Midbrain (tissue), 1 donor: ENCODE data around the gene CYYR1.

Source experiments
- DNase-seq: peaks from one replicate; lab custom pipeline; 2025; lab: John Stamatoyannopoulos, UW

CYYR1 gene

GRCh38 chr21:26572702-26573381, at the start of gene CYYR1:
TSS of gene CYYR1 (minus strand) at chr21:26573286. CDS start at chr21:26572940, 346 bp downstream.
- no peak for DNase-seq

DNA sequence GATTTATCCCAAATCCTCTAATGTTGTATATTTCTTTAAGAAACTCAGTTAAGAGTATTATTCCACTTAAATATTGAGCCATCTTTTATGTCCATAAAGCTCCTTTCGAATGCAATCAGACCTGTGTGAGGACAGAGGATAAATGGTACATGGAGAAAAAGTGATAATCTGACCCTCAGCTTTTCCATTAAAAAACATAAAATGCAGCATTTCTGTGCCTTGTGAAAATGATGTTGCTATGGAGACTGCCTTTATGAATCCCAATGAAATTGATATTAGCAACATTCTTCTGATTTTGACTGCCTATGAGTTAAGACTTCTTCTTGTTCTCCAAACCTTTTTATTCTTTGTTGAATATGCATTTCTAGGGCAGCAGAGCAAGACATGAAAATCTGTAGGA, 44.1 kb upstream of the CYYR1 start:
- DNase-seq, result no peak

GRCh38 chr21:26614251-26614650, 41.2 kb upstream of the CYYR1 start:
- no peak for DNase-seq

DNA sequence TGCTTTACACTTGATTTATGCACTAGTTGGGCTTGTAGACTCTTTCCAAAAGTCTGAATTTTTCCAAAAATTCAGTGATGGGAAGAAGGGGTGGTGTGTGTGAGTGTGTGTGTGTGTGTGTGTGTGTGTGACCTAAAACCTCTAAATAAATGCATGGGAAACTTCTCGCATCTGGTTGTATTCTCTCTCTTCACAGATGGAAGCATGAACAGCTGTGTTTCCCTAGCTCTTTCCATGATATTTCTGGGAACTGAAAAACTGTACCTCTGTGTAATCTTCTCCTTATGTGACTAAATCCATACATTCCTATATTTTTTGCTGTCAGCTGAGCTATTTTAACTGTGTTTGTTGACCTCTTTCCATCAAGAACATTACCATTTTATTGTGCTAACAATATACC, 26.2 kb upstream of the CYYR1 start:
- no peak for DNase-seq

DNA sequence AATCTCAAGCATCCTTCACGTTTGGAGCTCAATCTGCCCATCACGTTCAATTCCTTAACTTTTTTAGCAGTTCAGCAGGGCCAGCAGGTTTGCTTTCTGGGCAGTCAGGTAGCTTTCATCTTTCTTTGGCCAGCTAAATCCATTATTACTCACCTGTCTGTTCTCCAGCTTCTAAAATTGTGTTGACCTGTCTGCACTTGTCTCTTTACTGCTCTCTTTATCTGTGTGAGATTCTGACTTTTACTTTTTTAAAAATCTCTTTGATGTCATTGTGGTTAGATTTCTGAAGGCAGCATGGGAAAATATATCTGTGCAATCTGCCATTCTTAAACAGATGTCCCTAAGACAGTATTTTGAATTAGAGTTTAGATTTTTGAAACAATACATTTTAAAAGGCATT, 24.9 kb upstream of the CYYR1 start:
- DNase-seq, result no peak

DNA sequence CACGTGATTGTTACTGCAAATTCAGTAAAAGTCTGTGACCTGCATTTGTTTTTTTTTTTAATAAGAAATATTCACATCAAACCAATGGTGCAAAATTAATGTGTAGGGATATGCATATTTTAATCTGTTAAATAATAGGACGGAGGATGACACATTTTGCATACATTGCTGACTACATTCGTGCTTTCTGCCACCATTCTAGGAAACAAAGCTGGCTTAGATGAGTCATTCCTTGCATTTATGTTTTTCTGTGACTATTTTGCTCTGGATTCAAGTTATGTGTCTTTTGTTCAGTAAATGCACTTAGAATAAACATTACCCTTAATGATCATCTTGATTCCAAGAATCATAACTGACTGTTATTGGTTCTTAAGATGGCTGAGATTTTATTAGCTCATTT, 23.9 kb upstream of the CYYR1 start:
- no peak for DNase-seq

DNA sequence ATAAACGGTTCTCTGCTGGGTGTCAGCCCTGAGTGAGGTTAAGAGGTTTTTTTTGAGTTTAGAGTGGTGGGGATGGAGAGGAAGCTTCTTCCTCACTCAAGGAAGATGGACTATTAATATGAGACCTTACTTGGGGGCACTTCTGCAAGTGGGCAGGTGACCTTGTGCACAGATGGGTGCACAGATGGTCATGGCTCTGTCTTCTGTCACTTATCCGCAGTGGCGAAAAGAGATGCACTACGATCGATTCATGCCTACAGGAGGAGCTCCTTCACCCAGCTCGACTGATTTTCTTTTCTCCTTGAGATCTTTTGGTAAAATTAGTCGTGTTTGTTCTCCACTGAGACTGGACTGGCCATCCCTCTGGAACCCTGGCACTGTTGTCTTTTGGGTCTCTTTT, 22.9 kb upstream of the CYYR1 start:
- no peak for DNase-seq

- DNase-seq, result no peak
Measured at GRCh38 chr21:26593800-26594199, 20.7 kb upstream of the CYYR1 start.

DNA sequence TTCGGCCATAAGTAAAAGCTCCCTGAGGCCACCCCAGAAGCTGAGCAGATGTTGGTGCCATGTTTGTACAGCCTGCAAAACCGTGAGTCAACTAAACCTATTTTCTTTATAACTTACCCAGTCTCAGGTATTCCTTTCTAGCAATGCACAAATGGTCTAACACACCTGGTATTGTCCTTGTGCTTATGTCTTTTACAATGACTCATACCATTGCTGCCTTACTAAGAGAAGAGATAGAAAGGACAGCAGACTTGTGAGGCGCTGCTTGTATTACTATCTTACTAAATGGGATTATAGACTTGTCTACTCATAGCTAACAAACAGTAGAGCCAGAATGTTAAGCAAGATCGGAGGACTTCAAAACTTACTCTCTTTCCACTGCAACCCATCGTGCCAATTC, 18.5 kb upstream of the CYYR1 start:
- no peak for DNase-seq

DNA sequence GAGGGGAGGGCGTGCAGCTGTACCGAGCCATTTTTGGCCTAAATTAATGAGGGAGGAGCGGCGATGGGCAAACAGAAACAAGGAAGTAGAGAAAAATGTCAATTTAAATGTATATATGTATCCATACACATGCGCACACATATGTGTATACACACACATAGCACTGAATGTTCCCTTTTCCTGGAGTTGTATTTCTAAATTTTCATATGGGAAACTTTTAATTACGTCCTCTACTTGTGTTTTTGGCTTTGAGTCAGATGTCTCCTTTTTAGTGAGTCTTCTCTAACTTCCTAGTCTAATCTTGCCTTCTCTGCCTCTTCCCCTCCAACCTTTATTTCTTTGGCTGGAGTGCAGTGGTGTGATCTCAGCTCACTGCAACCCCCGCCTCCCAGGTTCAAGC, 15.4 kb upstream of the CYYR1 start:
- DNase-seq, result no peak

DNA sequence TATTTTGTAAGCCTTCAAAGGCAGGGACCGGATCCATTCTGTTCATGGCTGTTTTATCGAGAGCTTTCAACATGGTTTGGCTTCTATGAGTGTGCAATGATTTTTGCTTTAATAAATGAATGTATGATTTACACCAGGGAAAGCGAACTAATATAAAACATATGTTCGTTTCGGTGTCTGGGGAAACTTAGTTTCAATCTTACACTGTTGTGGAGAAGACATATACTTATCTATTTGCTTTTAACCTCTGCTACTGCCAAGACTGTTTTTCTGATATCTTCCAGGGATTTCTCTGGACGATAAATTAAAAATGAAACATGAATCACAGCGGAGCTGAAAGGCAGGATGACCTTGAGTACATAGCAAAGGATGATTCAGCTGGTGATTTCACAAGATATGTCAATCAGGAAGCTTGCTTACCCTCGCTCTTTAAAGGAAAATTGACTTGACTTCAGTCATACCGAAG, 14.7 kb upstream of the CYYR1 start:
- DNase-seq, result no peak

GRCh38 chr21:26583769-26584168, 10.7 kb upstream of the CYYR1 start:
- DNase-seq, result no peak

DNA sequence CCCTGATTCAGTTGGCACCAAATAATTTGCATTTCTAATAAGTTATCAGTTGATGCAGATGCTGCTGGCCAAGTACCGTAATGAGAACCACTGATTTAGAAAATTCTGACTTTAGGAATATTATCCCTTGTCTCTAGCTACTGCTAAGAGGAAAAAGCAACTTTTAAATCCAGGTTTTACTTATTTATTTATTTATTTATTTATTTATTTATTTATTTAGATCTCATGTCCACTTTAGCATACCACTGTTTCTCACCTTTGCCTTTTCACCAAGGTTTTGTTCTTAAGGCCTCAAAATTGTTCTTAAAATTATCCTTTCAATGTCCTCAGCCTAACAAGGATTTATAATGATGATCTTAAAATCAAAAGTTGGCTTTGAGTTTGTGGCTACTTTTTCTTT, 8.7 kb upstream of the CYYR1 start:
- DNase-seq, result no peak

GRCh38 chr21:26572076-26572701, 897 bp downstream of the CYYR1 start:
- DNase-seq, result no peak

DNA sequence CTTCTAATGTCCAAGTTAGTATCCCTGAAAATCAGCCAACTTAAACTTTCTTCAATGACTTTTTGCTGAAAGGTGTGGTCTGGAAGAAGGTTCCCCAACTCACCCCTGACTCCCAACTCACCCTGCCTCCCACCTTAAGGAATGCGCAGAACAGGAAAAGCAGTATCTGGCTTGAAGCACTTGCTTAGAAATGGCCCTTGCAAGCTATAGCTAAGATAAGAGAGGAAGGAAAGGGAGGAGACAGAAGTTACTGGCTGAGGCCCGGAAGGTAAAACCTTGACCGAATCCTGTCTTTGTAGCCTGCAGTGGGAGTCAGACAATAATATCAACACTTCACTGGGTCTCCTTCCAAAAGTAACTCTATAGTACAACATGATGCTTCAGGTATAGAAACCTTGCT, 2.9 kb downstream of the CYYR1 start:
- DNase-seq, result no peak

DNA sequence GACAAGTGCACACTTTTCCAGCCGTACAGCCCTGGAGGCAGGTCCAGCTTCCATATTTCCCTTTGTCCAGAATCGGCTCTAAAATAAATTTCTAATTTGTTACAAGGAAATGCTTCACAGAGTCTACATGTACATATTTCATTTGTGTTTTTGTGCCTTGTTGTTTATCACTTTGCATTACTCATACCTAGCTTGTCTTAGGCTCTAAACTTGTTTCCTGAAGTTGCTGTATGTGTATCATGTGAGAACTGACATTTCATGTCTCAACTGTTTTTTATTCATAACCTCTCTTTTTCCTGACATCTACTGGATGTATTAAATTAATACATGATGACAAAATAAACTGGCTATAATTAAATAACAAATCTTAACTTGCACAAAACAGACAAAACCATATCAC, 7.5 kb downstream of the CYYR1 start:
- no peak for DNase-seq

DNA sequence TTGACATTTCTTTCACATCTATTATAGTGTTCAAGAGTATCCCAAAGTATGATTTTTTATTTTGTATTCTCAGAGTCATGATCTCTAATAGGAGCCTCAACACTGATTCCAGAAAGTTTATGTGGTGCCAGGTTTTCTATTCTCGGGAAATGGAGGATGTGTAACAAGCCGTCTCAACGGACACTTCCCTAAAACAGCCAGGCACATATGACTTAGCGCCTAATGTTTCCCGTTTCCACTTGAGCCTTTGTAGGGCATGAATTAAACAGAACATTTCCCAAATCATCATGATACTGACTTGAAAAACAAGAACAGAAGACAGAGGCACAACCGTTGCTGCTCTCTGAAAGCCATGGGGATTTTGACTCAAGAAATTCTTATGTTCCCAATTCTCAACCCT, 8.0 kb downstream of the CYYR1 start:
- DNase-seq, result no peak

DNA sequence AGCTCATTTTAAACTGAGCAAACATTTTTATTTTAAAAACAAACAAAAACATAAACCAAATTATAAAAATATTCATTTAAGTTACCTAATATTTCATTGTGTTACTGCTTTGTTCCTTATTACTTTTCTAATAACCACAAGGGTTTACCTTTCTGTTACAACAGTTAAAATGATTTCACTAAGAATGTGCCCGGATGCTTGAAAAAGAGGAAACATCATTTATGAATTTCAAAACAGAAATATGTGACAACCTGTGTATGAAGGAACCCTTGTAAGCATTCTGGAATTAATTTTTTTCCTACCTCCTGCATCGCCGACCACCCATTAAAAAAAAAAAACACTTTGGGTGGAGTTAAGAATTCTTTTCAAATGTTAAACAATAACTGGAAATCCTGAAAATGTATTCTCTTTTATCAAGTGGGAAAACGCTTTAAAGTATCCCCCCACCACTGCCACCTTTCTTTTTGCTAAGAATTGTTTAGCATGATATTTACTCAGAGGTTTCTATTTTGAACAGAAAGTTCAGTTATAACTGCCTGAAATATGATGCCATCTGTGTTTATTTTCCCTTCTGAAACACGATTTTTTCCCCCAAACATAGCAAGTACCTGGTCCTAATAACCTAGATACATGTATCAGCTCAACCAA, 9.1 kb downstream of the CYYR1 start:
- no peak for DNase-seq

DNA sequence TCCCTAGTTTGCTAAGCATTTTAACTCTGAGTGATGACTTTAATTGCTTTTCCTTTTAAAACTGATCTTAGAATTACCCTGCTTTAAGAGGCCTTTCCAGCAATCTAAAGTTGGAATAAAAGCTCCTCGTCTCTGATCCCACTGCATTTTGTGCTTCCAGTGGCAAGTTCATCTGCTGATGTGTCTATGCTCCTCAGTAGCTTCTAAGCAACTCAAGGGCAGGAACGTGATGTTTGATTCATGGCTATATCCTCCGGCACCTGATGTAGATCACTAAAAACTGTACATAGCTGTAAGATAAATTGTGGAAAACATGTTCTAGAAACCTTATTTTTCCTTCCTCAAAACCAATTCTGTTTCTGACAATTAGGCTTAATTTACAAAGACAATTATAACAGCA, 12.5 kb downstream of the CYYR1 start:
- DNase-seq, result no peak

DNA sequence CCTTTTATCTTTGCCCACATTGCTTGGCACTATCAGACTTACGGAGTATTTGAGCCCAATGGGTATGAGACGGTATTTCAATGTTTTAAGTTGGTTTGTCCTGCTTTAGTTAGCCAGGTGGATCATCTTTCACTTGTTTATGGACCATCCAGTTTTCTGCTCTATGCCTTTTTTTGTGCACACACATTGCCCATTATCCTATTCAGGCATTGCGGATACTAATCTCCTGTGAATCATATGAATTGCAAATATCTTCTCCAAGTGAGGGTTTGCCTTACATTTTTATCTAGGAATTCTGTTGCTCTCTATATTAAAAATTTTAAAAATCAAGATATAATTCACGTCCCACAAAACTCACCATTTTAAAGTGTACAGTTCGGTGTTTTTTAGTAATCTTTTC, 14.0 kb downstream of the CYYR1 start:
- DNase-seq, result no peak

DNA sequence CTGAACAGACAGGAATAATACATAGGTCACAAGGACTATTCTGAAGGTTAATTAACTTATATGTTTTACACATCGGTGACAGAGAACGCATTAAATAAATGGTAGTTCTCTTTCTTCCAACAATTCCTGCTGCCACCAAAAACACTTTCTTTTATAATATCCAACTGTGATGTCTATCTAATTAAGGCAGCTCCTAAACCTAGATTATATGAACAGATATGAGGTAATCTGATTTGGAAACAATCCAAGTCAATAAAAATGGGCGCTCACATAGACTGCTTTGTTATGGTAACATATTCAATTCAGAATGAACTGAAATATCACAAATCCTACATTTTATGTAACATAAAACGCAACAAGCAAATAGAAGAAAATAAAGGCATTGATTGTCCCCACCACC, 16.0 kb downstream of the CYYR1 start:
- DNase-seq, result no peak

- no peak for DNase-seq
Measured at GRCh38 chr21:26555540-26556146, 17.4 kb downstream of the CYYR1 start.

DNA sequence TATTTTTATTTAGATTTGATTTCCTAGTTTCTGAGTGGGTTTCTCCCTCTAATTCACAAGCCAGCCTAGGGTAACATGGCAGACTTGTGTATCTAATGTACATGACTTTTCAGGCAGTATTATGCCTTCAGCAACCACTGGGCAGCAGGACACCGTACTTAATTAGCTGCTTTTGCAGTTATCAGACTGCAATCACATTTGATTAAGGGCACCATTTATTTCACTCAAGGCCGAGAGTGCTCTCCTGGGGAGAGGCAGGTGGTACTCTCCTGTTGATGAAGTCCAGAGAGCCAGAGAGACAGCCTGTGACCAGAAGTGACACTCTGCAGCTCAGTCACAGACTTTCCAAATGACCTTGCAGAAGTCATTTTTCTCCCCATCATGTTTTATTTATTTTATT, 18.7 kb downstream of the CYYR1 start:
- no peak for DNase-seq
